Right forelimb (tissue), 1 donor: ENCODE measurements around the gene ABHD1.
"Not testable (repeated sequence)": the region's sequence is repeated elsewhere in the genome, so short reads cannot be mapped to it uniquely, and the experiment has no call there.

Source experiments
- DNase-seq: peaks from one replicate; pipeline ENCODE4 v3.0.0-alpha.2; 2018

ABHD1 gene

DNA sequence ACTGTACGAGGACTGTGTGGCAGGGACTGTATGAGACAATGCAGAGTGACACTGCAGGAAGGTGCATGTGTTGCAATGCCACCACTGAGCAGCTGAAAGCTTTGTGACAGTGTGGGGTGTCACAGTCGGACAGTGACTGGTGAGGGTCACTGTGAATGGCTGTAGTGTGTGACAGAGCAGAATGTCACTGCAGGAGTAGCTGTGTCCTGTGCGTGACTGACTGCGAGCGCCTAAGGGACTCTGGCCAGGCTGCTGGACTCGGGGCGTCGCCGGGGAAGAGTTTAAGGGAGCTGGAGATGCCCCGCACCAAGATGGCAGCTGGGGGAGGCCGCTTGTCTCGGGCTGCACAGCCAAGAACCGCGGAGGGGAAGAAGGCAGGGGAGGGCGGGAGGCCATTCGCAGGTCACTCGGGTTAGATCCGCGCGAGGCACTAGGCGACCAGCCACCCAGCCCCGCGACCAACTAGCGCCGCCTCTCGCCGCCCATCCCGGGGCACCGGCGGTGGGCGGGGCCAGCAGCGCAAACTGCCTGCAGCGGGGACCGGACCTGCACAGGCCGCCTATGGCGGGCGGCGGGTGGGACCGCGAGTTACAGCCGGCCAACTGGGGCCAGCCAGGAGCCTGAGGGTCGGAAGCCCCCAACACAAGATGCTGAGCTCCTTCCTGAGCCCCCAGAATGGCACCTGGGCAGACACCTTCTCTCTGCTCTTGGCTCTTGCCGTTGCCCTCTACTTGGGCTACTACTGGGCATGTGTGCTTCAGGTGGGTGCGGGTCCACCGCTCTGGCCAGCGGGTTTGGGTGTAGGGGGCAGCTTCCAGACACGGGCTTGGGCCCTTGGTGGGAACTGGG, at the start of gene ABHD1:
ABHD1 (plus strand) TSS at position 514 of the 849 bp plus-strand sequence; CDS start at position 648, 134 bp downstream.
- DNase-seq = peak; percentile 64

DNA sequence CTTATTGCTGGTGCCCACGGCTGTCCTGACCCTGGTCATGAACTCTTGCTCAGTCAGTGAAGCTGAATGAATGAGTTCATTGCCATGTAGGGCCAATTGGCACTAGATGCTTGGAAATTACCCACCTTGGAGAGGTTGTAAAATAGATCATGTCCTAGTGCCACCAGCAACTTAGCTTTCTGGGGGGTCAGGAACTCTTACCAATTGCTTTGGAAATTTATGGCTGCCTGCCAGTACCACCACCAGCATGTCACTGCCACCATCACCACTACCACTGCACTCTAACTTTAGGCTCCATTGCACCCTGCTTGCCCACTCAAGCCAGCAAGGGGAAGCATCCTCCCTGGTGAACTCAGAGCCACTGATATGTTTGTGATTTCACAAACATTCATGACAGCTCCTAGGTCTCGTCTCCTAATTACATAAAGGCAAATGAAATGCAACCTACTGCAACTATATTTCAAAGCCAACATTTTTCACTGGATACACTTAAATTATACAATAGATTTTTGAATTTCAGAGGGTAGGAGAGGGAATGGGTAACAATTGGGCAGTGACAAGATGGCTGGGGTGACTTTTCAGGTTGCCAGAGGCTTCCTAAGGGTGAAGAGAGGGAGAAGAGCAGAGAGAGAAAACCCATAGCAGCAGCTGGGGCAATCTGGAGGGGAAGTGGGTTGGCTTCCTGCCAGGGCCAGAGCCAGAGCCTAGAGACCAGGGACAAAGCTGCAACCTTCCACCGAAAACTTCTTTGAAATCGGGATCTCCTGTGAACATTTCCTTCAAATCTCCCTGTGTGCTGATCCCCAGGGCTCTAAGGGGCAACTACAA, 48.7 kb upstream of the ABHD1 start:
- DNase-seq = peak; percentile 64

DNA sequence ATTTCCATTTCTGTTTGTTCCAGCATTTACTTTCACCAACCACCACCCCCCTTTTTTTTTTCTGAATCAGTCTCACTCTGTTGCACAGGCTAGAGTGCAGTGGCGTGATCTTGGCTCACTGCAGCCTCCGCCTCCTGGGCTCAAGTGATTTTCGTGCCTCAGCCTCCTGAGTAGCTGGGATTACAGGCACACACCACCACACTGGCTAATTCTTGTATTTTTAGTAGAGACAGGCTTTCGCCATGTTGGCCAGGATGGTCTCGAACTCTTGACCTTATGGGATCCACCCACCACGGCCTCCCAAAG, 48.1 kb upstream of the ABHD1 start:
- DNase-seq = not testable (repeated sequence)

DNA sequence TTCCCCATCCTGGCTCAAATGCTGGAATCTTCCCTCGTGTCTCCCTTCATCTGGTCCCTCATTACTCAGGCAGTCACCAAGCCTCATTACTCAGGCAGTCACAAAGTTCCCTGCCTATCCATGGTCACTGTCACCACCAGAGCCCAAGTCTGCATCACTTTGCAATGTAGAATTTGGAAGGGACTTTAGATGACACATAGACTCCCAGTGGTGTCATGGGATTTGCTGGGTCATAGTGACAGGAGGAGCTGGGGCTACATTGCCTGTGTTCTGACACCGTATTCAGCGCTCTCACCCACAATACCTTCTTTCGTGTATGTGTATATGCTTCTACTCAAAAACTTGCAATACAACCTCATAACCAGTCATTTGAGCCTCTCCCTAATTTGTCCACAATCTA, 47.3 kb upstream of the ABHD1 start:
- no peak for DNase-seq

DNA sequence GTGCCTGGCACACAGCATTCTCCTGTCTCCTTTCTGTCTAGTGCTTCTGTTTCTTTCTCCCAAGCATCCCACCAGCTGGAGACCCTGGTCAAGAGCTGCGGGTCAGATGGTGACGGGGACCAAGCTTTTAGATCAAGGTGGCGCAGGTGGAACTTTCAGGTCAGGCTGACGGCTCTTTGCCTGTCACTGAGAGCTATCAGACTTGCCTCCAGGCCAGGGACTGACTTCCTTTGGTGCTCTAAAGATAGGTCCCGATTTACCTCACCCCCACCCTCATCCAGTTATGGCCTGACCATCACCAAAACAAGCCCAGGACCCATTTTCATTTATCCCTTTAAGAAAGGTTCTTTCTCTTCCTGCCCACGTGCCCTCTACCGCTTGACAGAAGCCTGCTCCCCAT, 46.4 kb upstream of the ABHD1 start:
- DNase-seq = no peak

DNA sequence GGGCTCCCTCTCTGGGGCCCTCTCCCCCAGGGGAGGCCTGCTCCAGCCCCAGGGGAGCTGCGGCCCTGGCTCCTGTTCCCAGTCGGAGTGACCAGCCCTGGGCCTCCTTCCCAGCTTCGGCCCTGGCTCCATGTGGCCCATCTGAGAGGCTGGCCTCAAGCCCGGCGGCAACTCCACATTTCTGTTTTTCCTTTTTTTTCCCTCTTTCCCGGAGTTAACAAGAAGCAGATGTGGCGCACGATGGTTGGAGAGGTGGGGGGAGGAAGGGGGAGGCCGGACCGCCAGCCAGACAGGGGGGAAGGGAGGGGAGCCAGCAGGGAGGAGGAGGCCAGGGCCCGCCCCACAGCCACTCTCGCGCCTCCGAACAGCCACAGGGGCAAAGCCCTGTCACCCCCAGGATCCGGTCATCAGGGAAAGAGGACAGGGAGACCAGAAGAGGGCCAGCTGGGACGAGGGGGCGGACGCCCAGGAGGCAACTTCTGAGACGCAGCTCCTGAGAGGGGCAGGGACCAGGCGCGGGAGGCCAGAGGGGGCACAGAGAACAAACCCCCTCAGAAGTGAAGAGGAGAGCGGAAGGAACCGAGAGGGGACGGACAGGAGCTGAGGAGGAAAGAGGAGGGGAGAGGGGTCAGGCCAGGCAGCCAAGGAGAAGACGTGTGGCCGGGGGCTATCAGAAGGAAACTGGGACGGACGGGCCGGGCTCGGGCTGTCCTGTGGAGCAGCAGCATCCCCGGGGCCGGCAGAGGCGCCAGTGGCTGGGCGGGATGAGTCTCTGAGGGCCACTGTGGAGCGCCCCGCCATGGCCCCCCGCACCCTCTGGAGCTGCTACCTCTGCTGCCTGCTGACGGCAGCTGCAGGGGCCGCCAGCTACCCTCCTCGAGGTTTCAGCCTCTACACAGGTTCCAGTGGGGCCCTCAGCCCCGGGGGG, 45.1 kb upstream of the ABHD1 start, which contains the start of gene EMILIN1:
EMILIN1 (plus strand) TSS at position 349 of the 928 bp plus-strand sequence; CDS start at position 800, 451 bp downstream.
- DNase-seq = peak; percentile 93

DNA sequence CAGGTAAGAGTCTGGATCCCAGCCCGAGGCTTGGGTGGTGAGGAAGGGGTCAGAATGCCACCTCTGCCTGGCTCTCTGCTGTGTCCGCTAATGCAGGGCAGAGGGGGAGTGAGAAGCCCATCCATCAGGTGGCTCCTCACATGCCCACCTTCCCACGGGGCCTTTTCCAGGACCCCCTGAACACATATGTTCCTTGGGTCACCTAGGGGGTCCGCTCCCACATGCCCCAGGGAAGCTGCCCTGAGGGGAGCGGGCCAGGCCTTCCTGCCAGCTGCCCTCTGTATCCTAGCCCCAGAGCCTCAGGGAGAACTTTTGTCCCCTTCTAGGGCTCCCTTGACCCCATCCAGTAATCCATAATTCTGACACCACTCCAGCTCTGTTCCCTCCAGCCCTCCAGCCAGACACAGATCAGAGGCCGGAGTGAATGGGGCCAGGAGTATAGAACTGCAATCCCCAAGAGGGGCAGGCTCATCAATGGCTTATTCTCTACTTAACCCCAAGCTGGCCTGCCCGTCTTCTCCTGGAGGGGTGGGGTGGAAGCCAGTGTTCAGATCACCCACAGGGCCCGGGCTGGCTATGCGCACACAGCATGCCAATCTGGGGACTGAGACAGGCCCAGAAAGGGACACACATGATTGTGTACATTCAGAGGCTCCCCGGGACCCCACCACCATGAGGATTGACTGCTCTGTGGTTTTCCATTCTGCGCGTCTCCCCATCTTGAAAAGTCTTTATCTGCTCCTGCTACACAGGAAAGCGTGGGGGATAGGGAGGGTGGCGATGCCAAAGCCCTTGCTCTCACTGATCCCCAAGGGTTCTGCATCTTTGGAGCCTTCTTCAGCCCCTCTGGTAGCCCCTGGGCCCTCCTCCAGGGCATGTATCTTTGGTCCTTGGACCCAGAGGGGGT, 44.1 kb upstream of the ABHD1 start:
- no peak for DNase-seq

DNA sequence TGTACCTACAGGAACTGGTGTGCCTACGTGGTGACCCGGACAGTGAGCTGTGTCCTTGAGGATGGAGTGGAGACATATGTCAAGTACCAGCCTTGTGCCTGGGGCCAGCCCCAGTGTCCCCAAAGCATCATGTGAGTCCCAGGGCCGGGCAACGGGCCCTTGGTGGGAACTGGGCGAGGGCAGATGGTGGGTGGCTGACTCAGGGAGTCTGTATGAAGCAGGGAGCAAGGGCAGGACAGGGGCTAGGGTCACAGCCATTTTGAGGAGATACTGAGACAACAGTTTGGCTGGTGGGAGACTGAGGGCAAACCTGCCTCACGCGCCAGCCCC, 43.5 kb upstream of the ABHD1 start:
- no peak for DNase-seq

DNA sequence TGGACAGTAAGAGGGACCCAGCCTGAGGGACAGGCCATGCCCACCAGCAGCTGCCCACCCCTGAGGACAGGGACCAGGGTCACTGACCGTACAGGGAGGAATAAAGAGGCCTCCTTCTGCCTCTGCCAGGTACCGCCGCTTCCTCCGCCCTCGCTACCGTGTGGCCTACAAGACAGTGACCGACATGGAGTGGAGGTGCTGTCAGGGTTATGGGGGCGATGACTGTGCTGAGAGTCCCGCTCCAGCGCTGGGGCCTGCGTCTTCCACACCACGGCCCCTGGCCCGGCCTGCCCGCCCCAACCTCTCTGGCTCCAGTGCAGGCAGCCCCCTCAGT, 43.0 kb upstream of the ABHD1 start:
- no peak for DNase-seq

DNA sequence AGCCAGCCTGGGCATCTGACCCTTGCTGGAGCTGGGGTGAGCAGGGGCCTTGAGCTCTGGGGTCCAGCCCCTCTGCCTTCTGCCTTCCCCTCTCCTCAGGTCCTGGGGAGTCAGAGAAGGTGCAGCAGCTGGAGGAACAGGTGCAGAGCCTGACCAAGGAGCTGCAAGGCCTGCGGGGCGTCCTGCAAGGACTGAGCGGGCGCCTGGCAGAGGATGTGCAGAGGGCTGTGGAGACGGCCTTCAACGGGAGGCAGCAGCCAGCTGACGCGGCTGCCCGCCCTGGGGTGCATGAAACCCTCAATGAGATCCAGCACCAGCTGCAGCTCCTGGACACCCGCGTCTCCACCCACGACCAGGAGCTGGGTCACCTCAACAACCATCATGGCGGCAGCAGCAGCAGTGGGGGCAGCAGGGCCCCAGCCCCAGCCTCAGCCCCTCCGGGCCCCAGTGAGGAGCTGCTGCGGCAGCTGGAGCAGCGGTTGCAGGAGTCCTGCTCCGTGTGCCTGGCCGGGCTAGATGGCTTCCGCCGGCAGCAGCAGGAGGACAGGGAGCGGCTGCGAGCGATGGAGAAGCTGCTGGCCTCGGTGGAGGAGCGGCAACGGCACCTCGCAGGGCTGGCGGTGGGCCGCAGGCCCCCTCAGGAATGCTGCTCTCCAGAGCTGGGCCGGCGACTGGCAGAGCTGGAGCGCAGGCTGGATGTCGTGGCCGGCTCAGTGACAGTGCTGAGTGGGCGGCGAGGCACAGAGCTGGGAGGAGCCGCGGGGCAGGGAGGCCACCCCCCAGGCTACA, 41.4 kb upstream of the ABHD1 start:
- no peak for DNase-seq

DNA sequence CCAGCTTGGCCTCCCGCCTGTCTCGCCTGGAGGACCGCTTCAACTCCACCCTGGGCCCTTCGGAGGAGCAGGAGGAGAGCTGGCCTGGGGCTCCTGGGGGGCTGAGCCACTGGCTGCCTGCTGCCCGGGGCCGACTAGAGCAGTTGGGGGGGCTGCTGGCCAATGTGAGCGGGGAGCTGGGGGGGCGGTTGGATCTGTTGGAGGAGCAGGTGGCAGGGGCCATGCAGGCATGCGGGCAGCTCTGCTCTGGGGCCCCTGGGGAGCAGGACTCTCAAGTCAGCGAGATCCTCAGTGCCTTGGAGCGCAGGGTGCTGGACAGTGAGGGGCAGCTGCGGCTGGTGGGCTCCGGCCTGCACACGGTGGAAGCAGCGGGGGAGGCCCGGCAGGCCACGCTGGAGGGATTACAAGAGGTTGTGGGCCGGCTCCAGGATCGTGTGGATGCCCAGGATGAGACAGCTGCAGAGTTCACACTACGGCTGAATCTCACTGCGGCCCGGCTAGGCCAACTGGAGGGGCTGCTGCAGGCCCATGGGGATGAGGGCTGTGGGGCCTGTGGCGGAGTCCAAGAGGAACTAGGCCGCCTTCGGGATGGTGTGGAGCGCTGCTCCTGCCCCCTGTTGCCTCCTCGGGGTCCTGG, 40.7 kb upstream of the ABHD1 start:
- no peak for DNase-seq

DNA sequence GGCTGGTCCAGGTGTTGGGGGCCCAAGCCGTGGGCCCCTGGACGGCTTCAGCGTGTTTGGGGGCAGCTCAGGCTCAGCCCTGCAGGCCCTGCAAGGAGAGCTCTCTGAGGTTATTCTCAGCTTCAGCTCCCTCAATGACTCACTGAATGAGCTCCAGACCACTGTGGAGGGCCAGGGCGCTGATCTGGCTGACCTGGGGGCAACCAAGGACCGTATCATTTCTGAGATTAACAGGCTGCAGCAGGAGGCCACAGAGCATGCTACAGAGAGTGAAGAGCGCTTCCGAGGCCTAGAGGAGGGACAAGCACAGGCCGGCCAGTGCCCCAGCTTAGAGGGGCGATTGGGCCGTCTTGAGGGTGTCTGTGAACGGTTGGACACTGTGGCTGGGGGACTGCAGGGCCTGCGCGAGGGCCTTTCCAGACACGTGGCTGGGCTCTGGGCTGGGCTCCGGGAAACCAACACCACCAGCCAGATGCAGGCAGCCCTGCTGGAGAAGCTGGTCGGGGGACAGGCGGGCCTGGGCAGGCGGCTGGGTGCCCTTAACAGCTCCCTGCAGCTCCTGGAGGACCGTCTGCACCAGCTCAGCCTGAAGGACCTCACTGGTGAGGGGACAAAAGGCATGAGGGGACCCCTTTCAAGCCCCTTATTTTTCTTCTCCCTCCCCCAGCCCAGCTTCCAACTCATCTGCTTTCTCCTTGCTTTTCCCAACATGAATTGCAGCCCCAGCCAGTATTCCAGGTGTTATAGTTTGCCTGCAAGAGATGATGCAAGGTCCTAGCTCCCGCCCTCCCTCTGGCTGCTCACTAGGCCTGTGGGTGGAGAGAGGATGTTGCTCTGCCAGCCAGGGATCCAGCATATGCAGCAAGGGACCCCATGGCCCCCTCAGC, 40.0 kb upstream of the ABHD1 start:
- no peak for DNase-seq

DNA sequence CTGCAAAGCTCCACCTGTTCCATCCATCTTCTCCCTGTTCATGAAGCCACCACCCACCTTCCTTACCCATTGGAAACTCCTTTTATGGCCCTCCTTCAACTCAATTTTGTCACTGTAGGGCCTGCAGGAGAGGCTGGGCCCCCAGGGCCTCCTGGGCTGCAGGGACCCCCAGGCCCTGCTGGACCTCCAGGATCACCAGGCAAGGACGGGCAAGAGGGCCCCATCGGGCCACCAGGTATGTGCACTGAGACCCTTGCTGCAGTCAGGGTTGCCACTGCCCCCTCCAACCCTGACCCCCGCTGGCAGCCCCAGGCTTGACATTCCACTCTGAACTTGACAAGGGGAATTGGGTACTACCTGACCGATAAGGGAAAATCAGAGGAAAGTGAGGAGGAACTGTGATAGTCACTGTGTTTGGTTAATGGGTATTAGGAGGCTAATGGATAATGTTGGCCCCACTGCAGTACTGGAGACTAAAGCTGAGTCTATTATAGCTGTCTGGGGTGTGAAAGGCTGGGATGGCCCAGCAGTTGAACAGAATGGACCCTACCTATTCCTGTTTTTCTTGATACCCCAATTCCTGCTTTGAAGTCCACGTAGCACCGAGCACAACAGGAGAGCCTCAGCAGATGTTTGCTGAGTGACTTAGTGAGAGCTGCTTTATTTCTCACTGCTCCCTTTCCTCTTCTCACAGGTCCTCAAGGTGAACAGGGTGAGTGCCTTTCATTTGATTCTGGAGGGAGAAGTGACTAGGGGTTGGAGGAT, 39.1 kb upstream of the ABHD1 start:
- DNase-seq = no peak

DNA sequence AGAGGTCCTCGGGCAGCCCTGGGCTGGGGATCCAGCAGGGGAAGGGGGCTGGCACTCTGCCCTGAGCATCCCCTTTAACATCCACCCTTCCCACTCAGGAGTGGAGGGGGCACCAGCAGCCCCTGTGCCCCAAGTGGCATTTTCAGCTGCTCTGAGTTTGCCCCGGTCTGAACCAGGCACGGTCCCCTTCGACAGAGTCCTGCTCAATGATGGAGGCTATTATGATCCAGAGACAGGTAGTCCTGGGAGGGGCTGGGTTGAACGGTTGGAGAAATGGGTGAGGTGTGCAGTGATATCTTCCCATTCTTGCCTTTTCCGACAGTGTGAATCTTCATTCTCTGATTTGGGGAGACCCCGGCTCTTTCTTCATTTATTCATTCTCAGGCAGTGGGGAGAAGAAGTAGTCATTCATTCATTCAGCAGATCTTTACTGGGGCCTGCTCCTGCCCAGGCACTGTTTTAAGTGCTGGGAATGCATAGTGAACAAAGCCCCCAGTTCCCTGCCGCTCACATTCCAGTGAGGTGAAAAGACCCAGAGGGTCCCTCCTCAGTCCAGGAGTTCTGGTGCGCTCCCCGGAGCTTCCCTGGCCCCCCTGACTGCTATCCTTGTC, 38.4 kb upstream of the ABHD1 start:
- no peak for DNase-seq

DNA sequence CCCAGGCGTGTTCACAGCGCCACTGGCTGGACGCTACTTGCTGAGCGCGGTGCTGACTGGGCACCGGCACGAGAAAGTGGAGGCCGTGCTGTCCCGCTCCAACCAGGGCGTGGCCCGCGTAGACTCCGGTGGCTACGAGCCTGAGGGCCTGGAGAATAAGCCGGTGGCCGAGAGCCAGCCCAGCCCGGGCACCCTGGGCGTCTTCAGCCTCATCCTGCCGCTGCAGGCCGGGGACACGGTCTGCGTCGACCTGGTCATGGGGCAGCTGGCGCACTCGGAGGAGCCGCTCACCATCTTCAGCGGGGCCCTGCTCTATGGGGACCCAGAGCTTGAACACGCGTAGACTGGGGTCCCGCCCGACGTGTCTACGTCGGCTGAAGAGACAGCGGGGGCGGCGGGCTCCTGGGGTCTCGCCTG, 37.9 kb upstream of the ABHD1 start:
- DNase-seq = peak; percentile 75

DNA sequence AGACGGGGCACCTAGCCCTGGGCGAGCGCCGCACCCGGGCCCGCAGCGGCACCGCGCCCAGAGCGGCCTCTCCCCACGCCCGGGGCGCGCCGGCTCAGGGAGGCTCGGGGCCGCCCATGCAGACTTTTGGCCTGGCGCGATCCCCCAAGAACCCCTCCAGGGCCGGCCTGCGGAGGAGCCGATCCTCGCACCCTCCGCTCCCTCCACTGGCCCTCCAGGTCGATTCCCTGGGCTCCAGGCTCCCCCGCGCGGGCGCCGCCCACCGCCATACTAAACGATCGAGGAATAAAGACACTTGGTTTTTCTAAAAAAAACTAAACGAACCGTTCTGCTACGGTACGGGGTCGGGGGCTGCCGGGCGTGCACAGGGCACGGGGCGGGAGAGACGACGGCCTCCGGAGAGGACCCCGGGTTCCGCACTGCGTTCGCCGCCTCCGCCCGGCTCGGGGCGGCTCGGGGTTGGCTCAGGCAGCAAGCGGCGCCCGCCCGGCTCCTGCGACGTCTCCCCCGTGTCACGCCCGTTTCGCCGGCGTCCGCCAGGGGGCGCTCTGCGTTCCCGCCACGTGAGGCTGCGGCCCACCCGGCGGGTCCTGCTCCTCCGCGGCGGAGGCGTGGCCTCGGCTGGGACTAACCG, 37.4 kb upstream of the ABHD1 start:
- DNase-seq = peak; percentile 99

DNA sequence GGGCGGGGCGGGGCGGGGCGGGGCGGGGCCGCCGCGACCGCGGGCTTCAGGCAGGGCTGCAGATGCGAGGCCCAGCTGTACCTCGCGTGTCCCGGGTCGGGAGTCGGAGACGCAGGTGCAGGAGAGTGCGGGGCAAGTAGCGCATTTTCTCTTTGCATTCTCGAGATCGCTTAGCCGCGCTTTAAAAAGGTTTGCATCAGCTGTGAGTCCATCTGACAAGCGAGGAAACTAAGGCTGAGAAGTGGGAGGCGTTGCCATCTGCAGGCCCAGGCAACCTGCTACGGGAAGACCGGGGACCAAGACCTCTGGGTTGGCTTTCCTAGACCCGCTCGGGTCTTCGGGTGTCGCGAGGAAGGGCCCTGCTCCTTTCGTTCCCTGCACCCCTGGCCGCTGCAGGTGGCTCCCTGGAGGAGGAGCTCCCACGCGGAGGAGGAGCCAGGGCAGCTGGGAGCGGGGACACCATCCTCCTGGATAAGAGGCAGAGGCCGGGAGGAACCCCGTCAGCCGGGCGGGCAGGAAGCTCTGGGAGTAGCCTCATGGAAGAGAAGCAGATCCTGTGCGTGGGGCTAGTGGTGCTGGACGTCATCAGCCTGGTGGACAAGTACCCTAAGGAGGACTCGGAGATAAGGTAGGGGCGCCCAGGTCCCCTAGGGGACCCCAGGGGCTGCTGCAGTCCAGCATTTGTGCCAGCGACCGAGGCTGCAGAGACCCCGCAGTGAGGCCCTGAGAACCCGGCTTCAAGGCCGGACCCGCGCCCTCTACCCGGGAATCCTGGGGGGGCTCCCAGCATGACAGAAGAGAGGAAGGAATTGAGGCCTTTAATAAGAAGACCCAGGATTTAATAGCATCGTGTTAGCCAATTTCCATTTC, 36.7 kb upstream of the ABHD1 start, which contains the start of gene KHK:
KHK (plus strand) TSS at position 49 of the 870 bp plus-strand sequence; CDS start at position 537, 488 bp downstream.
- DNase-seq = no peak
